Loucy (cell line): ENCODE results near the gene PLCL1.

Source experiments
- H2AFZ ChIP-seq: fragments of 200-600 bp; sonication (generic); 2 replicates; pipeline ENCODE4 v1.6.0; 2016; ENCODE audit warnings: antibody characterized with exemption, mild to moderate bottlenecking, low read length, moderate library complexity
- H3F3A ChIP-seq: fragments of 200-600 bp; 2 replicates; pipeline ENCODE4 v1.6.0; 2016; ENCODE audit warnings: antibody characterized with exemption, low read depth, mild to moderate bottlenecking
- H3K27me3 ChIP-seq: fragments of 200-600 bp; sonication (generic); 2 replicates; pipeline ENCODE4 v1.6.1; 2014; ENCODE audit warnings: low read length, mild to moderate bottlenecking; ENCODE audit not compliant: insufficient read depth, poor library complexity, severe bottlenecking
- H3K36me3 ChIP-seq: fragments of 200-600 bp; sonication (generic); 2 replicates; pipeline ENCODE4 v1.6.1; 2016; ENCODE audit warnings: low read length; ENCODE audit not compliant: insufficient read depth
- H3K4me1 ChIP-seq: fragments of 200-600 bp; sonication (generic); 2 replicates; pipeline ENCODE4 v1.5.1; 2014; ENCODE audit warnings: low read length, mild to moderate bottlenecking; ENCODE audit not compliant: insufficient read depth, poor library complexity, severe bottlenecking
- H3K4me2 ChIP-seq: fragments of 200-600 bp; sonication (generic); 2 replicates; pipeline ENCODE4 v1.6.0; 2014; ENCODE audit warnings: antibody characterized with exemption, low read length, low read depth, mild to moderate bottlenecking; ENCODE audit not compliant: poor library complexity, severe bottlenecking
- H3K4me3 ChIP-seq: fragments of 200-600 bp; sonication (generic); 2 replicates; pipeline ENCODE4 v1.5.1; 2014; ENCODE audit warnings: low read length, mild to moderate bottlenecking, mixed read lengths; ENCODE audit not compliant: poor library complexity, severe bottlenecking
- H3K79me2 ChIP-seq: fragments of 200-600 bp; sonication (generic); 2 replicates; pipeline ENCODE4 v1.6.1; 2014; ENCODE audit warnings: low read length; ENCODE audit not compliant: insufficient read depth
- H3K9ac ChIP-seq: fragments of 200-600 bp; sonication (generic); 2 replicates; pipeline ENCODE4 v1.6.0; 2014; ENCODE audit warnings: mild to moderate bottlenecking, low read depth, low read length, moderate library complexity; ENCODE audit not compliant: poor library complexity, severe bottlenecking
- H3K9me2 ChIP-seq: fragments of 200-600 bp; sonication (generic); replicated peaks from 2 replicates; pipeline ENCODE4 v1.6.1; 2016; ENCODE audit warnings: low read depth, low read length, mixed read lengths
- H3K9me3 ChIP-seq: fragments of 200-600 bp; sonication (generic); 2 replicates; pipeline ENCODE4 v1.6.1; 2014; ENCODE audit warnings: mild to moderate bottlenecking, antibody characterized with exemption, low read length, low read depth; ENCODE audit not compliant: insufficient read depth
- H4K20me1 ChIP-seq: fragments of 200-600 bp; sonication (generic); 2 replicates; pipeline ENCODE4 v1.6.0; 2014; ENCODE audit warnings: antibody characterized with exemption, low read length, mild to moderate bottlenecking; ENCODE audit not compliant: insufficient read depth, poor library complexity, severe bottlenecking
- EZH2phosphoT487 ChIP-seq: fragments of 200-600 bp; IDR thresholded peaks from 2 replicates; pipeline ENCODE4 v1.6.1; 2018; ENCODE audit warnings: antibody characterized with exemption, mild to moderate bottlenecking, moderate library complexity, borderline replicate concordance
- TF ChIP-seq, protein P1 (sequence below): fragments of 200-600 bp; sonication (generic); conservative IDR thresholded peaks from 2 replicates; pipeline ENCODE4 v1.5.1; 2014; ENCODE audit warnings: mild to moderate bottlenecking, antibody characterized with exemption, low read length

Gene PLCL1

DNA sequence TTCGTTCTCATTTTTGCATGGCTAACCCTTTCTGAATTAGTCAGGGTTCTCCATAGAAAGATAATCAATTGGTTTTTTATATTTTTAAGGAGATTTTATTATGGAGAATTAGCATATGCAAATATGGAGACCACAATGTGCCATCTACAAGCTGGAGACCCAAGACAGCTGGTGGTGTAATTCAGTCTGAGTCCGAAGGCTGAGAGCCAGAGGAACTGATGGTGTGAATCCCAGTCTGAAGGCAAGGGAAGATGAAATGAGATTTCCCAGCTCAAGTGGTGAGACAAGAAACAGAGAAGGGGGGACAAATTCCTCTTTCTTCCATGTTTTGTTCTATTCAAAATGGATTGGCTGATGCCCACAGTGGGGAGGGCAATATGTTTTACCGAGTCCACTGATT is 80.7 kb downstream of the PLCL1 start:
- Histone ChIP-seq H3K36me3 (no peaks in the 10 kb centered on the region), H3K27me3 (no peaks in the 10 kb centered on the region), H3K9me2 (no peaks in the 10 kb centered on the region), H2AFZ (no peak overlapping the region), H3F3A (no peaks in the 10 kb centered on the region), H3K79me2 (no peaks in the 10 kb centered on the region), H3K4me2 (no peak overlapping the region), H3K4me3 (no peak overlapping the region), H3K4me1 (no peaks in the 10 kb centered on the region), H3K9ac (no peak overlapping the region), H4K20me1 (no peaks in the 10 kb centered on the region), H3K9me3 (no peaks in the 10 kb centered on the region)
- TF ChIP-seq EZH2phosphoT487, result no peak
- TF ChIP-seq, protein P1, sequence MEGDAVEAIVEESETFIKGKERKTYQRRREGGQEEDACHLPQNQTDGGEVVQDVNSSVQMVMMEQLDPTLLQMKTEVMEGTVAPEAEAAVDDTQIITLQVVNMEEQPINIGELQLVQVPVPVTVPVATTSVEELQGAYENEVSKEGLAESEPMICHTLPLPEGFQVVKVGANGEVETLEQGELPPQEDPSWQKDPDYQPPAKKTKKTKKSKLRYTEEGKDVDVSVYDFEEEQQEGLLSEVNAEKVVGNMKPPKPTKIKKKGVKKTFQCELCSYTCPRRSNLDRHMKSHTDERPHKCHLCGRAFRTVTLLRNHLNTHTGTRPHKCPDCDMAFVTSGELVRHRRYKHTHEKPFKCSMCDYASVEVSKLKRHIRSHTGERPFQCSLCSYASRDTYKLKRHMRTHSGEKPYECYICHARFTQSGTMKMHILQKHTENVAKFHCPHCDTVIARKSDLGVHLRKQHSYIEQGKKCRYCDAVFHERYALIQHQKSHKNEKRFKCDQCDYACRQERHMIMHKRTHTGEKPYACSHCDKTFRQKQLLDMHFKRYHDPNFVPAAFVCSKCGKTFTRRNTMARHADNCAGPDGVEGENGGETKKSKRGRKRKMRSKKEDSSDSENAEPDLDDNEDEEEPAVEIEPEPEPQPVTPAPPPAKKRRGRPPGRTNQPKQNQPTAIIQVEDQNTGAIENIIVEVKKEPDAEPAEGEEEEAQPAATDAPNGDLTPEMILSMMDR, result no peak

DNA sequence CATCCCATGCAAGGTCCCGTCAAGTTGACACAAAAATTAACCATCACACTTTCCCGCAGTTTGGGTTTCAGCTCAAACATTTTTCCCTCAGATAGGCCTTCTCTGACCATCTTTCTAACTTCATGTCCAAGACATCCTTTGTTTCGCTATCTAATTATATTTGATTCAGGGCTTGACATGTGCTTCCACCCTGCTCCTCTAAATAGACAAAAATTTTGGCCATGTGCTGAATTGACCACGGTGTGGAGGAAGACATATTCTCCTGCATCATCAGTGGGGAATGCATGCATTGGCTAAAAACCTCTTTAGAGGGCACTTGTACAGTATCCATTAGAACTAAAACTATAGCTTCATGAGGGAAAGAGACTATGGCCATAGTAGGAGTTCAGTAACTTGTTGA is 81.2 kb downstream of the PLCL1 start:
- no peak overlapping the region for H3K9ac ChIP-seq
- no peak overlapping the region for H3K4me2 ChIP-seq
- no peaks in the 10 kb centered on the region for H3K9me2 ChIP-seq
- H2AFZ ChIP-seq, result no peak overlapping the region
- H3K4me1 ChIP-seq, result no peaks in the 10 kb centered on the region
- no peaks in the 10 kb centered on the region for H3K27me3 ChIP-seq
- no peaks in the 10 kb centered on the region for H3K36me3 ChIP-seq
- TF ChIP-seq, protein P1, result no peak
- no peak for TF ChIP-seq EZH2phosphoT487
- no peaks in the 10 kb centered on the region for H4K20me1 ChIP-seq
- H3K9me3 ChIP-seq, result no peaks in the 10 kb centered on the region
- no peaks in the 10 kb centered on the region for H3K79me2 ChIP-seq
- no peaks in the 10 kb centered on the region for H3F3A ChIP-seq
- no peak overlapping the region for H3K4me3 ChIP-seq

DNA sequence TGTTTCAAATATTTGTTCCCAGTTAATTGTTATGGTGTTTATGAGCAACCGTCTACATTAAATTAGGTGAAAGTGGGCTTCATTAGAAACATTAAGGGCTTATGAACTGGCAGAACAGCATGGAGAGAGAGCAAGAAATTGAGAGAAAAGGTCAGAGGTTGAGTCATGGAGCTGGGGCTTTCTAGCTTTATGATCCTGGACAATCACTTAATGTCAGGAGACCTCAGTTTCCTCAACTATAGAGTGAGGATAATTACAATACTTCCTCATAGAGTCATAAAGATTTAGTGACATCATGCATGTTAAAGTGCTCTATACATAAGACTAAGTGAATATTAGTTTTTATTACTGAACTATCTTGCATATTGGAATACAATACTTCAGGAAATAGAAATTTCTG is 83.9 kb downstream of the PLCL1 start:
- TF ChIP-seq, protein P1, result no peak
- no peak for TF ChIP-seq EZH2phosphoT487
- Histone ChIP-seq H2AFZ (no peak overlapping the region), H3K4me1 (no peaks in the 10 kb centered on the region), H3K4me3 (no peak overlapping the region), H4K20me1 (no peaks in the 10 kb centered on the region), H3K9me3 (no peaks in the 10 kb centered on the region), H3F3A (no peaks in the 10 kb centered on the region), H3K27me3 (no peaks in the 10 kb centered on the region), H3K9ac (no peak overlapping the region), H3K36me3 (no peaks in the 10 kb centered on the region), H3K79me2 (no peaks in the 10 kb centered on the region), H3K9me2 (no peaks in the 10 kb centered on the region), H3K4me2 (no peak overlapping the region)
